HepG2 (cell line): ENCODE results near the gene RSRC2. TPM values are rescaled to one million over a fixed set of nuclear protein-coding genes. Genes with fewer than 3 reads are reported as not detected.
A peak's percentile ranks its signal among the peaks of the same experiment; 100 is the strongest.

Experiments
- AKAP8 ChIP-seq: sonication (generic); formaldehyde crosslinking; IDR thresholded peaks from 2 replicates; pipeline ENCODE4 v1.5.1; 2020; ENCODE audit warnings: mild to moderate bottlenecking, missing genetic modification reagents
- DMAP1 ChIP-seq: IDR thresholded peaks from 2 replicates; pipeline ENCODE4 v1.6.1; 2016
- GABPB1 ChIP-seq: IDR thresholded peaks from 2 replicates; pipeline ENCODE4 v1.6.1; 2016; ENCODE audit warnings: mild to moderate bottlenecking, missing genetic modification reagents, moderate library complexity, missing compliant biosample characterization
- HES4 ChIP-seq: sonication (generic); formaldehyde crosslinking; IDR thresholded peaks from 2 replicates; pipeline ENCODE4 v1.9.0; 2021; ENCODE audit warnings: mild to moderate bottlenecking, missing genetic modification reagents, borderline replicate concordance
- HNF4A ChIP-seq: sonication (generic); formaldehyde crosslinking; IDR thresholded peaks from 2 replicates; pipeline ENCODE4 v1.4.0; 2020; ENCODE audit warnings: missing genetic modification reagents
- NCOA5 ChIP-seq: sonication (generic); formaldehyde crosslinking; IDR thresholded peaks from 2 replicates; pipeline ENCODE4 v1.4.0; 2020; ENCODE audit warnings: missing genetic modification reagents
- NR0B2 ChIP-seq: sonication (generic); formaldehyde crosslinking; IDR thresholded peaks from 2 replicates; pipeline ENCODE4 v1.4.0; 2020; ENCODE audit warnings: mild to moderate bottlenecking, missing genetic modification reagents
- POLR2AphosphoS2 ChIP-seq: IDR thresholded peaks from 2 replicates; pipeline ENCODE4 v1.6.1; 2011; ENCODE audit warnings: low read depth, low read length, improper control_type of control experiment
- RXRA ChIP-seq: sonication (generic); formaldehyde crosslinking; IDR thresholded peaks from 2 replicates; pipeline ENCODE4 v1.5.1; 2020; ENCODE audit warnings: missing genetic modification reagents
- SIX1 ChIP-seq: sonication (generic); formaldehyde crosslinking; IDR thresholded peaks from 2 replicates; pipeline ENCODE4 v1.4.0; 2020; ENCODE audit warnings: missing genetic modification reagents, borderline replicate concordance
- SRF ChIP-seq: IDR thresholded peaks from 2 replicates; pipeline ENCODE4 v1.6.1; 2011; ENCODE audit warnings: mild to moderate bottlenecking, low read depth, low read length, moderate library complexity
- SRSF9 ChIP-seq: fragments of 200-400 bp; formaldehyde crosslinking; IDR thresholded peaks from 2 replicates; pipeline ENCODE4 v1.6.1; 2018; ENCODE audit warnings: borderline replicate concordance, mild to moderate bottlenecking, low read depth, low read length; ENCODE audit not compliant: insufficient read depth, poor library complexity, severe bottlenecking
- STAT5B ChIP-seq: sonication (generic); formaldehyde crosslinking; IDR thresholded peaks from 2 replicates; pipeline ENCODE4 v1.4.0; 2020; ENCODE audit warnings: missing genetic modification reagents
- TEF ChIP-seq: sonication (generic); formaldehyde crosslinking; IDR thresholded peaks from 2 replicates; pipeline ENCODE4 v1.5.0; 2020; ENCODE audit warnings: missing genetic modification reagents
- U2AF1 ChIP-seq: fragments of 200-400 bp; formaldehyde crosslinking; optimal IDR thresholded peaks from 2 replicates; pipeline ENCODE3; 2017; ENCODE audit warnings: mild to moderate bottlenecking, low read depth, low read length
- YEATS4 ChIP-seq: sonication (generic); formaldehyde crosslinking; IDR thresholded peaks from 2 replicates; pipeline ENCODE4 v1.4.0; 2020; ENCODE audit warnings: missing genetic modification reagents, borderline replicate concordance
- ZBTB2 ChIP-seq: sonication (generic); formaldehyde crosslinking; IDR thresholded peaks from 2 replicates; pipeline ENCODE4 v1.8.0; 2022; ENCODE audit warnings: low read depth, missing genetic modification reagents
- ZNF558 ChIP-seq: sonication (generic); formaldehyde crosslinking; IDR thresholded peaks from 2 replicates; pipeline ENCODE4 v1.9.0; 2022; ENCODE audit warnings: mild to moderate bottlenecking, missing genetic modification reagents, borderline replicate concordance
- ZNF672 ChIP-seq: sonication (generic); formaldehyde crosslinking; IDR thresholded peaks from 2 replicates; pipeline ENCODE4 v1.8.1; 2022; ENCODE audit warnings: missing genetic modification reagents
- polyA plus RNA-seq, 8 experiments: library from polyadenylated mRNA; depleted of rRNA in 3 of 8; stranded (reverse) in 7 of 8; unstranded in 1 of 8; fragments of >200 nt; fragmentation: Illumina TruSeq in 4 of 8; extraction: Trizol in 4 of 8; gene quantifications; 2 replicates each; pipeline versions ENCODE4 v1.2.1 to v1.2.3, GENCODE V29; 2011 to 2016; ENCODE audit warnings: low read depth in 4 of 8, missing spikeins in 1 of 8, mixed read lengths in 1 of 8; ENCODE audit not compliant: insufficient read depth in 1 of 8
- total RNA-seq, 5 experiments: library from RNA; depleted of rRNA; stranded (reverse); fragments of >200 nt; fragmentation: Illumina TruSeq; extraction: Trizol; gene quantifications; 2 replicates each; pipeline ENCODE4 v1.2.3, GENCODE V29; 2016; ENCODE audit warnings: low read depth in 1 of 5
- TF ChIP-seq, protein P1 (sequence below): IDR thresholded peaks from 2 replicates; pipeline ENCODE4 v1.6.1; 2016
- TF ChIP-seq, protein P2 (sequence below): sonication (generic); formaldehyde crosslinking; conservative IDR thresholded peaks from 2 replicates; pipeline ENCODE4 v1.4.0; 2020; ENCODE audit warnings: mild to moderate bottlenecking, missing genetic modification reagents, moderate library complexity

RSRC2 gene
- total and polyA plus RNA-seq, 2 of the 13 experiments (the other 11 are each of a cell fraction or from before 2014, with no cell fraction given): 31.4 to 77.8 TPM

- TF ChIP-seq NR0B2 (CRISPR knock-in tag) (no peak), TEF (CRISPR knock-in tag) (no peak), NCOA5 (CRISPR knock-in tag) (no peak), ZNF672 (no peak), ZNF558 (CRISPR knock-in tag) (no peak), POLR2AphosphoS2 (no peak), AKAP8 (CRISPR knock-in tag) (no peak), GABPB1 (CRISPR knock-in tag) (no peak), STAT5B (0 out of 2 replicates have a peak, but pooled peaks have one; percentile 16), DMAP1 (CRISPR knock-in tag) (no peak), SRSF9 (no peak), U2AF1 (no peak), RXRA (CRISPR knock-in tag) (peak; percentile 50; the same call in 1 of the 2 replicates), SIX1 (CRISPR knock-in tag) (peak; percentile 75; the same call in 1 of the 2 replicates), HES4 (CRISPR knock-in tag) (no peak), YEATS4 (CRISPR knock-in tag) (peak; percentile 41; the same call in 1 of the 2 replicates), SRF (no peak), HNF4A (peak; percentile 89), ZBTB2 (CRISPR knock-in tag) (no peak)
- TF ChIP-seq, protein P1, sequence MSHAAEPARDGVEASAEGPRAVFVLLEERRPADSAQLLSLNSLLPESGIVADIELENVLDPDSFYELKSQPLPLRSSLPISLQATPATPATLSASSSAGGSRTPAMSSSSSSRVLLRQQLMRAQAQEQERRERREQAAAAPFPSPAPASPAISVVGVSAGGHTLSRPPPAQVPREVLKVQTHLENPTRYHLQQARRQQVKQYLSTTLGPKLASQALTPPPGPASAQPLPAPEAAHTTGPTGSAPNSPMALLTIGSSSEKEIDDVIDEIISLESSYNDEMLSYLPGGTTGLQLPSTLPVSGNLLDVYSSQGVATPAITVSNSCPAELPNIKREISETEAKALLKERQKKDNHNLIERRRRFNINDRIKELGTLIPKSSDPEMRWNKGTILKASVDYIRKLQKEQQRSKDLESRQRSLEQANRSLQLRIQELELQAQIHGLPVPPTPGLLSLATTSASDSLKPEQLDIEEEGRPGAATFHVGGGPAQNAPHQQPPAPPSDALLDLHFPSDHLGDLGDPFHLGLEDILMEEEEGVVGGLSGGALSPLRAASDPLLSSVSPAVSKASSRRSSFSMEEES (CRISPR knock-in tag): no peak
- TF ChIP-seq, protein P2, sequence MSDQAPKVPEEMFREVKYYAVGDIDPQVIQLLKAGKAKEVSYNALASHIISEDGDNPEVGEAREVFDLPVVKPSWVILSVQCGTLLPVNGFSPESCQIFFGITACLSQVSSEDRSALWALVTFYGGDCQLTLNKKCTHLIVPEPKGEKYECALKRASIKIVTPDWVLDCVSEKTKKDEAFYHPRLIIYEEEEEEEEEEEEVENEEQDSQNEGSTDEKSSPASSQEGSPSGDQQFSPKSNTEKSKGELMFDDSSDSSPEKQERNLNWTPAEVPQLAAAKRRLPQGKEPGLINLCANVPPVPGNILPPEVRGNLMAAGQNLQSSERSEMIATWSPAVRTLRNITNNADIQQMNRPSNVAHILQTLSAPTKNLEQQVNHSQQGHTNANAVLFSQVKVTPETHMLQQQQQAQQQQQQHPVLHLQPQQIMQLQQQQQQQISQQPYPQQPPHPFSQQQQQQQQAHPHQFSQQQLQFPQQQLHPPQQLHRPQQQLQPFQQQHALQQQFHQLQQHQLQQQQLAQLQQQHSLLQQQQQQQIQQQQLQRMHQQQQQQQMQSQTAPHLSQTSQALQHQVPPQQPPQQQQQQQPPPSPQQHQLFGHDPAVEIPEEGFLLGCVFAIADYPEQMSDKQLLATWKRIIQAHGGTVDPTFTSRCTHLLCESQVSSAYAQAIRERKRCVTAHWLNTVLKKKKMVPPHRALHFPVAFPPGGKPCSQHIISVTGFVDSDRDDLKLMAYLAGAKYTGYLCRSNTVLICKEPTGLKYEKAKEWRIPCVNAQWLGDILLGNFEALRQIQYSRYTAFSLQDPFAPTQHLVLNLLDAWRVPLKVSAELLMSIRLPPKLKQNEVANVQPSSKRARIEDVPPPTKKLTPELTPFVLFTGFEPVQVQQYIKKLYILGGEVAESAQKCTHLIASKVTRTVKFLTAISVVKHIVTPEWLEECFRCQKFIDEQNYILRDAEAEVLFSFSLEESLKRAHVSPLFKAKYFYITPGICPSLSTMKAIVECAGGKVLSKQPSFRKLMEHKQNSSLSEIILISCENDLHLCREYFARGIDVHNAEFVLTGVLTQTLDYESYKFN: peak; percentile 89
These were observed 34.7 kb downstream of the RSRC2 start (continued) for GRCh38 chr12:122491991-122492390.
